Muscle of leg (tissue), 11 donors: ENCODE results near the gene NRXN3. TPM values are rescaled to one million over a fixed set of nuclear protein-coding genes. Genes with fewer than 3 reads are reported as not detected.
A peak's percentile ranks its signal among the peaks of the same experiment; 100 is the strongest.

Experiments
- DNase-seq: peaks from one replicate; pipeline ENCODE4 v3.0.0; 2013
- H3K27ac ChIP-seq: one replicate; pipeline ENCODE4 v1.5.1; 2013; ENCODE audit warnings: mild to moderate bottlenecking, low read length, control low read depth
- H3K27me3 ChIP-seq: one replicate; pipeline ENCODE4 v1.6.1; 2013; ENCODE audit warnings: low read length; ENCODE audit not compliant: control insufficient read depth, insufficient read depth
- H3K36me3 ChIP-seq: one replicate; pipeline ENCODE4 v1.6.1; 2013; ENCODE audit warnings: low read length; ENCODE audit not compliant: control insufficient read depth, insufficient read depth
- H3K4me1 ChIP-seq: one replicate; pipeline ENCODE4 v1.6.1; 2013; ENCODE audit warnings: low read length; ENCODE audit not compliant: control insufficient read depth, insufficient read depth
- H3K4me3 ChIP-seq: one replicate; pipeline ENCODE4 v1.5.1; 2013; ENCODE audit warnings: low read length, control low read depth
- H3K9me3 ChIP-seq: replicated peaks from 2 replicates; pipeline ENCODE4 v1.6.1; 2013; ENCODE audit warnings: low read depth, low read length; ENCODE audit not compliant: control insufficient read depth
- WGBS: methylation state at CpG from one replicate; pipeline ENCODE4 v1.1.5; 2013; ENCODE audit warnings: missing lambda C conversion rate; ENCODE audit not compliant: insufficient coverage; 5-methylcytosine and 5-hydroxymethylcytosine counted together
- polyA plus RNA-seq, 8 donors: library from polyadenylated mRNA; unstranded; fragments of 120-200 nt; gene quantifications; one replicate each; pipeline versions ENCODE4 v1.2.1 to v1.2.3, GENCODE V29; 2013; ENCODE audit warnings: inconsistent platforms in 1 of 8, low replicate concordance in 1 of 8; ENCODE audit not compliant: insufficient read length in 8 of 8, insufficient read depth in 1 of 8
- total RNA-seq: library from RNA; stranded (reverse); fragments of 120-200 nt; gene quantifications from one replicate; pipeline ENCODE4 v1.2.4, GENCODE V29; 2013

The NRXN3 gene
- total and polyA plus RNA-seq, 9 donors: 0.49 to 1.9 (median 0.69) TPM

GRCh38 chr14:79575032-79575431 is 1404.9 kb downstream of the NRXN3 start:
- H3K27me3 ChIP-seq: no peaks in the 10 kb centered on the region
- peaks cover 4% of the 10 kb centered on the region for H3K4me1 ChIP-seq
- no peak overlapping the region for H3K4me3 ChIP-seq
- H3K36me3 ChIP-seq: no peaks in the 10 kb centered on the region
- no peak for DNase-seq
- no peak overlapping the region for H3K27ac ChIP-seq
- WGBS: 40% methylated on average over 1 of the region's 4 CpGs
- no peaks in the 10 kb centered on the region for H3K9me3 ChIP-seq

GRCh38 chr14:79576424-79576823 is 1406.3 kb downstream of the NRXN3 start:
- Histone ChIP-seq H3K36me3 (no peaks in the 10 kb centered on the region), H3K4me1 (peaks cover 4% of the 10 kb centered on the region), H3K9me3 (no peaks in the 10 kb centered on the region), H3K4me3 (no peak overlapping the region), H3K27ac (no peak overlapping the region), H3K27me3 (no peaks in the 10 kb centered on the region)
- peak; percentile 64 for DNase-seq
- 40% methylated on average over 1 of the region's 4 CpGs for WGBS

GRCh38 chr14:79578470-79578869 is 1408.3 kb downstream of the NRXN3 start:
- 80% methylated on average over 2 of the region's 3 CpGs for WGBS
- DNase-seq: no peak
- Histone ChIP-seq H3K27ac (no peak overlapping the region), H3K4me1 (peaks cover 4% of the 10 kb centered on the region), H3K36me3 (no peaks in the 10 kb centered on the region), H3K4me3 (no peak overlapping the region), H3K27me3 (no peaks in the 10 kb centered on the region), H3K9me3 (no peaks in the 10 kb centered on the region)

- DNase-seq: no peak
- WGBS: 20% methylated on average over 1 of the region's 2 CpGs
- Histone ChIP-seq H3K9me3 (no peaks in the 10 kb centered on the region), H3K4me1 (peaks cover 4% of the 10 kb centered on the region), H3K27me3 (no peaks in the 10 kb centered on the region), H3K36me3 (no peaks in the 10 kb centered on the region), H3K4me3 (no peak overlapping the region), H3K27ac (no peak overlapping the region)
Observed at GRCh38 chr14:79580414-79580813, 1410.2 kb downstream of the NRXN3 start.

- no peaks in the 10 kb centered on the region for H3K9me3 ChIP-seq
- H3K4me3 ChIP-seq: no peak overlapping the region
- H3K4me1 ChIP-seq: peaks cover 3% of the 10 kb centered on the region
- no peaks in the 10 kb centered on the region for H3K36me3 ChIP-seq
- WGBS: 42% methylated on average over 3 of the region's 4 CpGs
- H3K27ac ChIP-seq: no peak overlapping the region
- peak; percentile 9 for DNase-seq
- no peaks in the 10 kb centered on the region for H3K27me3 ChIP-seq
Observed at GRCh38 chr14:79580906-79581305, 1410.7 kb downstream of the NRXN3 start.

GRCh38 chr14:79581912-79582576 is 1411.9 kb downstream of the NRXN3 start:
- H3K27ac ChIP-seq: no peak overlapping the region
- H3K36me3 ChIP-seq: no peaks in the 10 kb centered on the region
- H3K9me3 ChIP-seq: no peaks in the 10 kb centered on the region
- no peak for DNase-seq
- H3K27me3 ChIP-seq: no peaks in the 10 kb centered on the region
- WGBS: no CpG with 5 or more reads among the region's 4 CpGs
- no peak overlapping the region for H3K4me3 ChIP-seq
- peaks cover 2% of the 10 kb centered on the region for H3K4me1 ChIP-seq

GRCh38 chr14:79583738-79584408 is 1413.7 kb downstream of the NRXN3 start:
- no peaks in the 10 kb centered on the region for H3K9me3 ChIP-seq
- no peaks in the 10 kb centered on the region for H3K27me3 ChIP-seq
- WGBS: no CpG with 5 or more reads among the region's 4 CpGs
- no peak overlapping the region for H3K4me3 ChIP-seq
- no peaks in the 10 kb centered on the region for H3K36me3 ChIP-seq
- H3K4me1 ChIP-seq: peaks cover 2% of the 10 kb centered on the region
- no peak overlapping the region for H3K27ac ChIP-seq
- DNase-seq: no peak

GRCh38 chr14:79584679-79585078 is 1414.5 kb downstream of the NRXN3 start:
- Histone ChIP-seq H3K4me1 (peaks cover 2% of the 10 kb centered on the region), H3K36me3 (no peaks in the 10 kb centered on the region), H3K27me3 (no peaks in the 10 kb centered on the region), H3K9me3 (no peaks in the 10 kb centered on the region), H3K4me3 (no peak overlapping the region), H3K27ac (no peak overlapping the region)
- WGBS: 100% methylated on average over 1 of the region's 2 CpGs
- DNase-seq: no peak

- peak; percentile 8 for DNase-seq
- Histone ChIP-seq H3K4me3 (no peak overlapping the region), H3K9me3 (no peaks in the 10 kb centered on the region), H3K36me3 (no peaks in the 10 kb centered on the region), H3K27ac (no peak overlapping the region), H3K4me1 (peaks cover 1% of the 10 kb centered on the region), H3K27me3 (no peaks in the 10 kb centered on the region)
- 84% methylated on average over 3 of the region's 4 CpGs for WGBS
Observed at GRCh38 chr14:79585845-79586244, 1415.7 kb downstream of the NRXN3 start.

- H3K36me3 ChIP-seq: no peaks in the 10 kb centered on the region
- H3K4me1 ChIP-seq: no peaks in the 10 kb centered on the region
- no peak overlapping the region for H3K27ac ChIP-seq
- no peaks in the 10 kb centered on the region for H3K27me3 ChIP-seq
- no peaks in the 10 kb centered on the region for H3K9me3 ChIP-seq
- WGBS: 97% methylated on average over 4 of the region's 5 CpGs
- no peak overlapping the region for H3K4me3 ChIP-seq
- DNase-seq: no peak
Observed at GRCh38 chr14:79586416-79586815, 1416.2 kb downstream of the NRXN3 start.
